Activated T-cell treated with anti-CD3 and anti-CD28 coated beads, Interleukin-2, amount 50 U/mL, for 72 hours (primary cell): ENCODE data around the gene MMP10. TPM values are rescaled to one million over a fixed set of nuclear protein-coding genes. Genes with fewer than 3 reads are reported as not detected.
"Not testable (repeated sequence)": the region's sequence is repeated elsewhere in the genome, so short reads cannot be mapped to it uniquely, and the experiment has no call there.

Source experiments
- ATAC-seq, 2 donors: fragments of 150-1000 bp; cut with Tn5 transposase; replicated peaks in 1 of 2; 2 replicates each; pipeline ENCODE4 v1.10.0; 2021; ENCODE audit warnings: moderate library complexity in 2 of 2, mild to moderate bottlenecking in 1 of 2
- DNase-seq, 2 donors: peaks; one replicate each; pipeline ENCODE4 v3.0.0; 2021 to 2022; ENCODE audit warnings: mixed read lengths in 1 of 2
- H3K27ac Mint-ChIP-seq: one replicate; pipeline ENCODE4 v1.8.0; 2022; ENCODE audit warnings: mild to moderate bottlenecking, moderate library complexity, mixed read lengths
- H3K27me3 Mint-ChIP-seq: one replicate; pipeline ENCODE4 v1.8.0; 2022; ENCODE audit warnings: low read depth, mixed read lengths
- H3K36me3 Mint-ChIP-seq, 2 donors: one replicate each; pipeline ENCODE4 v1.8.0; 2022; ENCODE audit warnings: mixed read lengths in 2 of 2, mild to moderate bottlenecking in 1 of 2; ENCODE audit not compliant: insufficient read depth in 2 of 2
- H3K4me1 Mint-ChIP-seq: one replicate; pipeline ENCODE4 v1.8.0; 2022; ENCODE audit warnings: low read depth, mixed read lengths
- H3K4me3 Mint-ChIP-seq, 2 donors: one replicate each; pipeline ENCODE4 v1.8.0; 2022; ENCODE audit warnings: mild to moderate bottlenecking in 2 of 2, mixed read lengths in 2 of 2, moderate library complexity in 2 of 2
- H3K9me3 Mint-ChIP-seq, 2 donors: one replicate each; pipeline ENCODE4 v1.8.0; 2022; ENCODE audit warnings: mixed read lengths in 2 of 2
- total RNA-seq, 2 donors: library from RNA; stranded (reverse); gene quantifications; one replicate each; pipeline ENCODE4 v1.2.3, GENCODE V29; 2022

Gene MMP10
- total RNA-seq, 2 donors from 2014 or later: 1.2 TPM; not detected in 1

DNA sequence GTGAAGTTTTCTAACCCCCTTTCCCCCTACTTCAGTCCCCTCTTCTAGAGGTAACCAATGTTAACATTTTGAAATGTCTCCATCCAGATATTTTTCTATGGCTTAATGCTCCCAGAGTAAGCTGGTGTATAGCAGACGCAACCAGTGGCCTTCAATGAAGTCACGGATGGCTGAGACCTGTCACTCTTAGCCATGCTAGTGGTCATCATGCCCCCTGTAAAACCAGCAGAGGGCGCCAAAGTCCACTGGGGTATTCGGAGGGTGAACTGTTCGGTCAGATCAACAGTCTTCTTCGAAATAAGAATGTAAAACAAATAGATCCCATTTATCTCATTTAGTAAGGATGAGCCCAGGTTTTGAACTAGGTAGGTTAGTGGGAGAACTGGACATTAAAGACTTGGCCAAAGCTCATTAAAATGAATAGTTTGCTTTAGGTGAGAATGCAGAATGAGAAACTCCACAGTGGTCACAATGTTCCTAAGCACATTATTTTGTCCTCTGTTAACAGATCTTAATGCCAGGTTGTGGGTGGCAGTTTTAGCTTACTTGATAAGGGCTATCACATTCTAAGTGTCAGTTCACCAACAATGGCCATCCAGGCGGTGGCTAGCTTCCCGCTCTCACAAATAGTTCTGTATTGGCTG is 47.1 kb downstream of the MMP10 start:
- DNase-seq (peak; percentile 68 to 72), ATAC-seq (peak; percentile 77 to 80)
- H3K9me3 Mint-ChIP-seq: no peaks in the 10 kb centered on the region
- no peaks in the 10 kb centered on the region for H3K27me3 Mint-ChIP-seq
- H3K4me3 Mint-ChIP-seq: no peak overlapping the region
- no peaks in the 10 kb centered on the region for H3K36me3 Mint-ChIP-seq
- no peak overlapping the region for H3K27ac Mint-ChIP-seq
- H3K4me1 Mint-ChIP-seq: no peaks in the 10 kb centered on the region

DNA sequence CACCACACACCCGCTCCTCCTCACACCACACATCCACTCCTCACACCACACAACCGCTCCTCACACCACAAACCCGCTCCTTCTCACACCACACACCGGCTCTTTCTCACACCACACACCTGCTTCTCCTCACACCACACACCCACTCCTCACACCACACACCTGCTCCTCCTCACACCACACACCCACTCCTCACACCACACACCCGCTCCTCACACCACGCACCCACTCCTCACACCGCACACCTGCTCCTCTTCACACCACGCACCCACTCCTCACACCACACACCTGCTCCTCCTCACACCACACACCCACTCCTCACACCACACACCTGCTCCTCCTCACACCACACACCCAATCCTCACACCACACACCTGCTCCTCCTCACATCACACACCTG is 49.5 kb downstream of the MMP10 start:
- not testable (repeated sequence) for H3K27me3 Mint-ChIP-seq, H3K9me3 Mint-ChIP-seq, DNase-seq, ATAC-seq, H3K4me3 Mint-ChIP-seq, H3K4me1 Mint-ChIP-seq, H3K27ac Mint-ChIP-seq, H3K36me3 Mint-ChIP-seq

DNA sequence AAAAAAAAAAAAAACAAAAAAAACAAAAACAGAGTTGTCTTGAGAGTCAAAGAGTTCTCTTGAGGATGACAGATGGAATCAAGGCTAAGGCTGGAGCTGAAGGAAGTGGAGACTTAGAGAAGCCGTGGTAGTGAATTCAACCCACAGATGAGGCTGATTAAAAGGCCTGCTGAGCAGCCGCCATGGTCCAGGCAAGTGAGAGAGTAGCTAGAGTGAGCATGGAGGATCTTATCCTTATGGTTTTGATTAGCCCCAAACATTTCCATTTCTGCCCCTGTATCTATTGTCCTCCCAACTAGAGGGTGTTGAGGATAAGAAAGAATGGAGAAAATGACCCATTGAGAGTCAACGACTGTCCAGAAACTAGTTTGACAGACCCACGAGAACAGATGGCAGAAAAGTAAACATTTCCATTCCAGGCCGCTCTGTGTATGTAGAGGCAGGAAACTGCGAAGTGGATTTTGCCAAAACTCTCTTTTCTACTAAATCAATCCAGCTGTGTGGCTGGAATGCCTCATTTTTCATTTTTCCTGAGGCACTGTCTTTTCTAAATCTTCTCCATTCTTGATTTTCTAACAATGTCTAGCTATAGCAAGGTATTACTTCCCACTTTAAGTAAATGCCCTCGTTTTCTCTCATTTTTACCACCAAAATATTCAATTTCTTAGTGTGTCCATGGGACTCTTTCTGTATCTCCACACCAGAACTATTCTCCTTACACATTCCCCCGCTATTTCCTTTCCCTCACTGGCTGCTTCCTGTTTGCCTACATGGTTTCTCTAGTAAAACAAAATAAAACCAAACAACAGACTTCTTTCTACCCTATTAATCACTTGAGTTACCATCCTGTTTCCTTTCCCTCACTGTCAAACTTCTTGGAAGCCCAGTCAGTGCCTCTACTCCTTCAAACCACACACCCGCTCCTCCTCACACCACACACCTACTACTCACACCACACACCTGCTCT is 50.3 kb downstream of the MMP10 start:
- no peak overlapping the region for H3K27ac Mint-ChIP-seq
- no peaks in the 10 kb centered on the region for H3K27me3 Mint-ChIP-seq

GRCh38 chr11:102727890-102728289 is 52.5 kb downstream of the MMP10 start:
- H3K27ac Mint-ChIP-seq: no peak overlapping the region

More for the DNA sequence above, 50.3 kb downstream of the MMP10 start:
- H3K36me3 Mint-ChIP-seq: no peaks in the 10 kb centered on the region
- no peaks in the 10 kb centered on the region for H3K9me3 Mint-ChIP-seq
- no peaks in the 10 kb centered on the region for H3K4me1 Mint-ChIP-seq
- no peak overlapping the region for H3K4me3 Mint-ChIP-seq
- no peak for ATAC-seq
- DNase-seq: no peak

GRCh38 chr11:102724904-102725500 is 55.4 kb downstream of the MMP10 start, which contains the start of gene MMP8:
MMP8 (minus strand) TSS chr11:102724954; CDS start chr11:102724855, 99 bp downstream.
- H3K9me3 Mint-ChIP-seq: no peaks in the 10 kb centered on the region
- ATAC-seq (no peak), DNase-seq (no peak)
- no peaks in the 10 kb centered on the region for H3K27me3 Mint-ChIP-seq
- no peak within 1 kb of the TSS for H3K27ac Mint-ChIP-seq
- no peaks in the 10 kb centered on the region for H3K4me1 Mint-ChIP-seq
- H3K4me3 Mint-ChIP-seq: no peak within 1 kb of the TSS
- H3K36me3 Mint-ChIP-seq: no peaks in the 10 kb centered on the region

More at GRCh38 chr11:102727890-102728289, 52.5 kb downstream of the MMP10 start:
- no peak overlapping the region for H3K4me3 Mint-ChIP-seq
- no peaks in the 10 kb centered on the region for H3K36me3 Mint-ChIP-seq
- ATAC-seq (peak in 1 of 2 donors; percentile 32), DNase-seq (no peak)
- no peaks in the 10 kb centered on the region for H3K27me3 Mint-ChIP-seq
- H3K9me3 Mint-ChIP-seq: no peaks in the 10 kb centered on the region
- no peaks in the 10 kb centered on the region for H3K4me1 Mint-ChIP-seq

DNA sequence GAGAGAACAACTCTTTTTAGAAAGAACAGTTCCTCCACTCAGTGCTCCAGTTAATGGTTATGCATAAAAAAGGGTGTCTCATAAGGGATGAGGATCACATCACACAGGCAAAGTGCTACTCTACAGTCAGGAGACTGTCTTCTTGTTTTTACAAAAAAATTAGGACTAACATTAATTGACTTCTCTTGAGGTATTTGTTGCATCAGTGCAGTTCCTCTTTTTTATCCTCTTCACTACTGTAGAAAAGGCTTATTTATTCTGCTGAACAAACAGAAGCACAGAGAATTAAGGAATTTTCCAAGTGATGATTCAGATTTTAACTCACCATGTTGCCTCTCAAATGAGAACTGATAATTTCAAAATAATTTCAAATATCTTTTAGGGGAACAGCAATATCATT is 57.6 kb downstream of the MMP10 start:
- Mint-ChIP-seq H3K9me3 (no peaks in the 10 kb centered on the region), H3K27me3 (no peaks in the 10 kb centered on the region), H3K4me1 (no peaks in the 10 kb centered on the region), H3K4me3 (no peak overlapping the region), H3K27ac (no peak overlapping the region), H3K36me3 (no peaks in the 10 kb centered on the region)
- DNase-seq: no peak
- no peak for ATAC-seq

Other genes with a start within 250 kb of the MMP10 start
- not detected for gene MMP7, start 249.9 kb downstream of the MMP10 start, total RNA-seq
- gene MMP20, start 155.3 kb downstream of the MMP10 start, total RNA-seq: not detected
- not detected for gene MMP27, start 74.9 kb downstream of the MMP10 start, total RNA-seq
- gene MMP8, start 55.7 kb downstream of the MMP10 start, total RNA-seq: not detected
- gene MMP1, start 17.5 kb upstream of the MMP10 start, total RNA-seq: not detected
- gene MMP3, start 63.0 kb upstream of the MMP10 start, total RNA-seq: not detected
- gene MMP12, start 94.4 kb upstream of the MMP10 start, total RNA-seq: not detected
- not detected for gene MMP13, start 175.1 kb upstream of the MMP10 start, total RNA-seq